HG02885 (cell line): Measurements from ENCODE around the gene MRPS12.
A peak's percentile ranks its signal among the peaks of the same experiment; 100 is the strongest.
"Not testable (repeated sequence)": the region's sequence is repeated elsewhere in the genome, so short reads cannot be mapped to it uniquely, and the experiment has no call there.

Source experiments
- ATAC-seq: cut with Tn5 transposase; IDR thresholded peaks from one replicate; pipeline ENCODE4 v1.9.1; 2021; ENCODE audit warnings: mild to moderate bottlenecking; ENCODE audit not compliant: unreplicated experiment, poor library complexity

Gene MRPS12

DNA sequence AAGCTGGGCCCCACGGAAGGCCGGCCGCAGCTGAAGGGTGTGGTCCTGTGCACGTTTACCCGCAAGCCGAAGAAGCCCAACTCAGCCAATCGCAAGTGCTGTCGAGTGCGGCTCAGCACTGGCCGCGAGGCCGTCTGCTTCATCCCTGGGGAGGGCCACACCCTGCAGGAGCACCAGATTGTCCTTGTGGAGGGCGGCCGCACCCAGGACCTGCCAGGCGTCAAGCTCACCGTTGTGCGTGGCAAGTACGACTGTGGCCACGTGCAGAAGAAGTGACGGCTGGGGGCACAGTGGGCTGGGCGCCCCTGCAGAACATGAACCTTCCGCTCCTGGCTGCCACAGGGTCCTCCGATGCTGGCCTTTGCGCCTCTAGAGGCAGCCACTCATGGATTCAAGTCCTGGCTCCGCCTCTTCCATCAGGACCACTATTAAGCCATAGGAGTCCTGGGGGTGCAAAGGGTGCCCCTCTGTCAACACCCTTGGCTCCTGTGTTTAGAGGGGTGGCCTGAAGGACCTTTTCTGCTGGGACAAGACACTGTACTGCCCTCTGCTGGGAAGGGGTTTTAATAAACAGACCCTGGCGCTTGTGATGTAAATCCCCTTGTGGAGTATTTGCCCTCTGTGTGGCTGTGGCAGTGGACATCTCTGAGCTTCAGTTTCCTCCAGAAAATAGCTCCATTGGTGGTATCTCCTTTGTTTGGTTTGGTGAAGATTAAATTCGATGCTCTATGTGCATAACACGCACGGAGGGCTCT, 1.9 kb downstream of the MRPS12 start:
- no peak for ATAC-seq

- no peak for ATAC-seq
Measured at GRCh38 chr19:38933544-38933943, 2.8 kb downstream of the MRPS12 start.

- ATAC-seq, result no peak
Measured at GRCh38 chr19:38939957-38940356, 9.2 kb downstream of the MRPS12 start.

GRCh38 chr19:38941466-38941865, 10.7 kb downstream of the MRPS12 start:
- not testable (repeated sequence) for ATAC-seq

DNA sequence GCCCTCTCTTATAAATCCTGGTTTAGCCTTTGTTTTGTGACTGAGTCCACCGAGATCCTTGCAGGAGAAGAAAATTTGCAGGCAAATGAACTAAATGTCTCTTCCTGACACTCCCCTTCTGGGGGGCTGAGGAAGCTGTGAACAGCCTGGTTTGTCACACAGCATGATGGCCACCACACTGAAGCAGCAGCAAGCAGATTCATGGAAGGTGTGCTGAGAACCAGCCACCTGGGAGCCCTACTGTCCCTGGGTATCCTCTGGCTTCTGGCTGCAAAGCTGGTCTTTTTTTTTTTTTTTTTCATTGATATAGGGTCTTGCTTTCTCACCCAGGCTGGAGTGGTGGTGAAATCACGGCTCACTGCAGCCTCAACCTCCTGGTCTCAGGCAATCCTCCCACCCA, 11.2 kb downstream of the MRPS12 start:
- ATAC-seq, result no peak

GRCh38 chr19:38942471-38943181, 11.9 kb downstream of the MRPS12 start:
- ATAC-seq, result no peak

DNA sequence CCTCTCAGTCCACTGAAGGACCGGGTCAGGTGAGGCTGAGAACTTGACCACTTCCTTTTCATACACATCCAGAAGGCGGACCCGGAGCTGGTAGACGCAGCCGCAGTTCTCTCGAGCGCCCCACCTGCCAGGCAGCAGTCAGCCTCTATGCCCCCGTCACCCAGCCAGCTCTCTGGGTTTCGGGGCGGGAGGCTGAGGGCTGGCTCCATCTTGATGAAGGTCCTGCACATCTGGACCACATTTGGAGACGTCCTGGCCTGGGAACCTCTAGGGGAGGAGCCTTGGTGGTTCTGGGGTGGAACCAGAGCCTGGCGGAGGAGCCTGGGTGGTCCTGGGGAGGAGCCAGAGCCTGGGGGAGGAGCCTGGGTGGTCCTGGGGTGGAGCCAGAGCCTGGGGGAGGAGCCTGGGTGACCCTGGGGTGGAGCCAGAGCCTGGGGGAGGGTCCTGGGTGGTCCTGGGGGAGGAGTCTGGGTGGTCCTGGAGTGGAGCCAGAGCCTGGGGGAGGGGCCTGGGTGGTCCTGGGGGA, 14.3 kb downstream of the MRPS12 start:
- ATAC-seq, result no peak

GRCh38 chr19:38945562-38946228, 15.0 kb downstream of the MRPS12 start:
- ATAC-seq, result no peak

GRCh38 chr19:38946229-38947010, 15.7 kb downstream of the MRPS12 start:
- no peak for ATAC-seq

DNA sequence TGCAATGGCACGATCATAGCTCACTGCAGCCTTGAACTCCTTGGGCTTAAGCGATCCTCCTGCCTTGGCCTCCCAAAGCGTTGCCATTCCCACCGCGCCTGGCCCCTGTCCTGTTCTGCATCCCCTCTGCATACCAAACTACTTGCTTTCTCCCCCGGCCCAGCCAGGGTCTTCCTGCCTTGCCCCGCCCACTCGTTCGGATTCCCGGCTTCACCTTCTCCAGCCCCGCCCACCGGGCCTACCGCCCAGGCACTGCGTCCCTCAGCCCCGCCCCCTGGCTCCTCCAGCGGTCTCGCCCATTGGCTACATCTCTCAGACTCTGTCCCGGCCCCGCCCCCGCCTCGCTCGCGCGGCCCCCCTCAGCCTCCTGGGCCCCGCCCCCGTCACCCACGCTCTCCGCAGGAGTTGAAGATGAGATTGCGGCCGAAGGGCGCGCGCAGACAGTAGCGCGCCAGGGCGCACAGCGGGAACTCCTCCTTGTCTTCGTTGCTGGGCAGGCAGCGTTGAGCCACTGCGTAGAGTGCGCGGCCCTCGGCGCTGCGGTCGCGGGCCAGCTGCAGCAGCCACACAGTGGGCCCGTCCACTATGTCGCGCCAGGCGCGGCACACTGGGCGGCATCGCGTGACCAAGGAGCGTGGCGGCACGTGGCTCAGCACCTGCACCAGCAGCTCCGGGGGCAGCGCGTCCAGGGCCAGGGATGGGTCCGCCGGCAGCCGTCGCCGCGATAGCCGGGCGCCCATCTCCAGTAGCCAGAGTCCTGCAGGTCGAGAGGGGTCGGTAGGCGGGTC, 19.0 kb downstream of the MRPS12 start:
- ATAC-seq, result peak; percentile 78

GRCh38 chr19:38951187-38951586, 20.4 kb downstream of the MRPS12 start:
- no peak for ATAC-seq

GRCh38 chr19:38952395-38953165, 21.8 kb downstream of the MRPS12 start:
- no peak for ATAC-seq

- ATAC-seq, result no peak
Measured at GRCh38 chr19:38953677-38954076, 22.9 kb downstream of the MRPS12 start.

DNA sequence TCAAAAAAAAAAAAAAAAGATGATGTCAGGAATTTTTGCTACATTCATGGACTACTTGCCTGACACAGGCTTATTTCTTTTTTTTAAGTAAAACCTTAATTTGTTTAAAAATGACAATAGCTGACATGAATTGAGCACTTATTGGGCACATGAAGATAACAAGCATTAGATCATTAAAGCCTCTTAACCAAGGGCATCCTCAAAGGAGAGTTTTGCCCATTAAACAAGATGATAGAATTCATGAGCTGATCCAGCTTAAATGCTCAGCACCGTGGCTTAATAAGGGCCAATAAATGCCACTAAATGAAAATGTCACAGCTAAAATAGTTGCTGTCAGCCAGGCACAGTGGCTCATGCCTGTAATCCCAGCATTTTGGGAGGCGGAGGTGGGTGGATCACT, 25.5 kb downstream of the MRPS12 start:
- no peak for ATAC-seq

GRCh38 chr19:38958301-38958700, 27.6 kb downstream of the MRPS12 start:
- no peak for ATAC-seq

DNA sequence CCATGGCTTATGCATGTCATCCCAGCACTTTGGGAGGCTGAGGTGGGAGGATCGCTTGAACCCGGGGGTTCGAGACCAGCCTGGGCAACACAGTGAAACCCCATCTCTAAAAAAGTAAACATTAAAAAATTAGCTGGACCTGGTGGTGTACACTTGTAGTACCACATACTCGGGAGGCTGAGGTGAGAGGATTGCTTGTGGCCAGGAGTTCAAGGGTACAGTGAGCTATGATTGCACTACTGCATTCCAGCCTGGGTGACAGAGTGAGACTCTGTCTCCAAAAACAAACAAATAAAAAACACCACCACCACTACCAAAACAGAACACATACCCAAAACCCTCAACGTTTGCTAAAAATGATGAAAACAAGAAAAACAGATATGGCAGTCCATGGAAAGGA, 28.9 kb downstream of the MRPS12 start:
- ATAC-seq, result no peak

DNA sequence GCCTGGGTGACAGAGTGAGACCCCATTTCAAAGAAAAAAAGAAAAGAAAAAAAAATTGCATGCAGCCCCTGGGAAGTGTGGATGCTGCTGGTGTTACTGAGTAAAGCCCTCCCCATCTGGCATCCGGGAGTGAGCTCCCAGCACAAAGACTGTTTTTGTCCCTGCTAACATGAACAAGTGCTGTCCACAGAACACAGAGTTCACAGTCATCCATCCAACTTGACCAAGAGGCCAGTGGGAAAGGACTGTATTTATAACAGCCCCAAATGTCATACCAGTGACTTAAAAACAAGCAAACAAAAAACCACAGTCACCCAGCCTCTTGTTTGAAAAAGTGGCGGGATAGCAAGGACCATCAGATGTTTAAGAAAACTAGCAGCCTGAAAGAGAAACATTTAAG, 34.0 kb downstream of the MRPS12 start:
- no peak for ATAC-seq

DNA sequence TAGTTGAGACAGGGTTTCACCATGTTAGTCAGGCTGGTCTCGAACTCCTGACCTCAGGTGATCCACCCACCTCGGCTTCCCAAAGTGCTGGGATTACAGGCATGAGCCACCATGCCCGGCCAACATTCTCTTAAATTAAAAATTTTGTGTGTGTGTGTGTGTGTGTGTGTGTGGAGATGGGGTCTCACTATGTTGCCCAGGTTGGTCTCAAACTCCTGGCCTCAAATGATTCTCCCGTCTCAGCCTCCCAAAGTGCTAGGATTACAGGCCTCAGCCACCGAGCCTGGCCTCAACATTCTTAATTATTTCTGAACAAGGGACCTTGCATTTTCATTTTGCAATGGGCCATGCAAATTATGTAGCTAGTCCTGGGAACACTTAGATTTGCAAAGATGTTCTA, 35.4 kb downstream of the MRPS12 start:
- ATAC-seq, result not testable (repeated sequence)
